Measurements from ENCODE around the gene VEGFA.

DNA sequence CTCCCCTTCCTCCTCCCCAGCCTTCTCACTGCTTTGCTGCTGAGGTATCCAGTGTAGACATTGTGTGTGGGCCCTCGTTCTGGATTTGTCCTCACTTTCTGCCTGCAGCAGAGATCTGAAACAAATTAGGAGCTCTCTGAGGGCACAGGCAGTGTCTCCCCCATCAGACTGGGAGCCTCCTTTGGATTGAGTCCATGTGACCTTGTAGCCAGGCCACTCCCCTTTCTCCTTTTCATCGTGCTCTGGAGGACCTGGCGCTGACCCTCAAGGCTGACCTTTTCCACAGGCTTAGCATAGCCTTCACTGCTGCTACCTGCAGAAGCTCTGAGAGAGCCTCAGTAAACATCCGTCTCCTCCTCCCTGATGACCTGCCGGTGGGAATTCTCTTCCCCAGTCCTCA is 26.2 kb downstream of the VEGFA start:
- TF ChIP-seq FOXM1 (IDR thresholded peaks at IDR 0.05; ENCODE audit: borderline replicate concordance) (no peak), FOXK2 (IDR thresholded peaks at IDR 0.05) (no peak), FOXA1 (IDR thresholded peaks at IDR 0.05) (no peak), LEF1 (IDR thresholded peaks at IDR 0.05; ENCODE audit: borderline replicate concordance) (no peak), SP1 (IDR thresholded peaks at IDR 0.05) (no peak), HDGF (IDR thresholded peaks at IDR 0.05; ENCODE audit: borderline replicate concordance) (no peak), NFRKB (IDR thresholded peaks at IDR 0.05) (no peak), SUZ12 (IDR thresholded peaks at IDR 0.05) (no peak), ELF4 (IDR thresholded peaks at IDR 0.05) (no peak), CTBP1 (IDR thresholded peaks at IDR 0.05; ENCODE audit: borderline replicate concordance) (no peak), ZNF384 (IDR thresholded peaks at IDR 0.05) (no peak)
- TF ChIP-seq, protein P1, sequence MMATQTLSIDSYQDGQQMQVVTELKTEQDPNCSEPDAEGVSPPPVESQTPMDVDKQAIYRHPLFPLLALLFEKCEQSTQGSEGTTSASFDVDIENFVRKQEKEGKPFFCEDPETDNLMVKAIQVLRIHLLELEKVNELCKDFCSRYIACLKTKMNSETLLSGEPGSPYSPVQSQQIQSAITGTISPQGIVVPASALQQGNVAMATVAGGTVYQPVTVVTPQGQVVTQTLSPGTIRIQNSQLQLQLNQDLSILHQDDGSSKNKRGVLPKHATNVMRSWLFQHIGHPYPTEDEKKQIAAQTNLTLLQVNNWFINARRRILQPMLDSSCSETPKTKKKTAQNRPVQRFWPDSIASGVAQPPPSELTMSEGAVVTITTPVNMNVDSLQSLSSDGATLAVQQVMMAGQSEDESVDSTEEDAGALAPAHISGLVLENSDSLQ (IDR thresholded peaks at IDR 0.05): no peak

Data from HEK293T (cell line).